ENCODE measurements around the gene HESX1. TPM values are rescaled to one million over a fixed set of nuclear protein-coding genes. Genes with fewer than 3 reads are reported as not detected.

HESX1 gene
- total RNA-seq, 2 experiments from 2014 or later: 4.7 to 6.9 TPM

- Histone ChIP-seq H3K4me1 (ENCODE audit: insufficient read depth, low read length, poor library complexity, severe bottlenecking) (peaks cover 17% of the 10 kb centered on the region), H3K4me2 (ENCODE audit: low read length) (peak overlapping the region; percentile 94), H3K79me2 (ENCODE audit: insufficient read depth, low read depth, low read length) (no peaks in the 10 kb centered on the region), H4K20me1 (ENCODE audit: insufficient read depth, low read length) (no peaks in the 10 kb centered on the region), H3K9me2 (ENCODE audit: insufficient read depth, low read length) (no peaks in the 10 kb centered on the region), H2AFZ (ENCODE audit: low read length) (peak overlapping the region; percentile 50; the same call in 1 of the 2 replicates), H3K4me3 (ENCODE audit: low read depth, low read length, poor library complexity, severe bottlenecking) (peak overlapping the region; percentile 74), H3K36me3 (ENCODE audit: insufficient read depth, low read length) (no peaks in the 10 kb centered on the region), H3K9me3 (ENCODE audit: low read length) (no peaks in the 10 kb centered on the region), H3K27ac (ENCODE audit: low read depth, low read length, poor library complexity, severe bottlenecking) (no peak overlapping the region)
- ChIA-PET CTCF (ENCODE audit: unreplicated experiment) (no interaction called here), POLR2A (no interaction called here)
- no peak for DNase-seq (ENCODE audit: low spot score)
- no TSS peak for BruUV-seq (replicated peaks)
- TF ChIP-seq EZH2phosphoT487 (IDR thresholded peaks at IDR 0.05; ENCODE audit: borderline replicate concordance, low read depth, low read length) (no peak), CTCF (conservative IDR thresholded peaks at IDR 0.05; ENCODE audit: low read length) (no peak)
- intact Hi-C loops (cut with micrococcal nuclease; ENCODE audit: unreplicated experiment): no loop called here
Observed at GRCh38 chr3:57164217-57164656, 35.5 kb downstream of the HESX1 start.

DNA sequence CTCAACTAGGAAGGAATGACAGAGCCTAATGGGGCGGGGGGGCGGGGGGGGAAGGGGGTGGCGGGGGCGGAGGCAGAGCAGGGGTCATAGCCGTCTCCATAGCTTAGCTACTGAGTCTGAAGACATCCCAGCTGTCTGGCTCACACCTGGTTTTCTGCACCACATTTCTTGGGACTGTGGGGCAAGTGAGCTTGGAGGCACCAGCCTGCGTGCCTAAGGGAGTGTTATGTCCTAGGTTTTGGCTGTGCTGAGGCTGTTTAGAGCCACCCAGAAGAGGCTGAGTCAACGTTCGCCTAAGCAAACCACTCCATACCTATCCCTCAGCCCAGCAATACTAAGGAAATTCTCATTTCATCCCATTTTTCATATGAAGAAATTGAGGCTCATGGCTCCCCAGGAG is 36.0 kb downstream of the HESX1 start:
- ChIA-PET CTCF (ENCODE audit: unreplicated experiment) (no interaction called here), POLR2A (interaction anchor here (0.6 kb wide), 1 partner anchor 33 kb away, joined by 5 read pairs; no protein-coding TSS in a partner anchor)
- no peak for DNase-seq (ENCODE audit: low spot score)
- H3K36me3 ChIP-seq (ENCODE audit: insufficient read depth, low read length): no peaks in the 10 kb centered on the region
- H3K79me2 ChIP-seq (ENCODE audit: insufficient read depth, low read depth, low read length): no peaks in the 10 kb centered on the region
- no peaks in the 10 kb centered on the region for H3K9me2 ChIP-seq (ENCODE audit: insufficient read depth, low read length)
- no peak overlapping the region for H2AFZ ChIP-seq (ENCODE audit: low read length)
- H3K9me3 ChIP-seq (ENCODE audit: low read length): no peaks in the 10 kb centered on the region
- no TSS peak for BruUV-seq (replicated peaks)
- H3K27ac ChIP-seq (ENCODE audit: low read depth, low read length, poor library complexity, severe bottlenecking): no peak overlapping the region
- TF ChIP-seq CTCF (conservative IDR thresholded peaks at IDR 0.05; ENCODE audit: low read length) (no peak), EZH2phosphoT487 (IDR thresholded peaks at IDR 0.05; ENCODE audit: borderline replicate concordance, low read depth, low read length) (no peak)
- H3K4me2 ChIP-seq (ENCODE audit: low read length): peak overlapping the region; percentile 94; the same call in 1 of the 2 replicates
- intact Hi-C loops (cut with micrococcal nuclease; ENCODE audit: unreplicated experiment): no loop called here
- H4K20me1 ChIP-seq (ENCODE audit: insufficient read depth, low read length): no peaks in the 10 kb centered on the region
- no peak overlapping the region for H3K4me3 ChIP-seq (ENCODE audit: low read depth, low read length, poor library complexity, severe bottlenecking)
- peaks cover 18% of the 10 kb centered on the region for H3K4me1 ChIP-seq (ENCODE audit: insufficient read depth, low read length, poor library complexity, severe bottlenecking)

DNA sequence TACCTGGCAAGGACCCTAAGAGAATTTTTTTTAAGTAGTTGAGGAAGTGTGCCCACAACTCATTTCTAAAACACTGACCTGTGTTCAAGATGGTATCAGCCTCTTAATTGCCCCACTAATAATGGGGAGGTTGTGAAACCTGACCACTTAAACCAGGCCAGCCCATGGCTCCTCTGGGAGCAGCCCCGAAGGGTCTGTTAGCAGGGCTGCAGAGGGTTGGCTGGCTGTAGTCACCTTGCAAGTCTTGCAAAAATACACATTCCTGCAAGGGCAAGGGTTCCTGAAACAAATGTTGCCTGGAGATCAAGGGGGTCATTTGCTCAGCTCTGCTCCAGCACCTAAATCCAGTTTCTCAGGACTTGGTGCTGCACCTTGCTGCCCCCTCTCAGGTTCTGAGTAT is 37.9 kb downstream of the HESX1 start:
- Histone ChIP-seq H4K20me1 (ENCODE audit: insufficient read depth, low read length) (no peaks in the 10 kb centered on the region), H3K4me3 (ENCODE audit: low read depth, low read length, poor library complexity, severe bottlenecking) (no peak overlapping the region), H2AFZ (ENCODE audit: low read length) (no peak overlapping the region), H3K9me3 (ENCODE audit: low read length) (no peaks in the 10 kb centered on the region), H3K9me2 (ENCODE audit: insufficient read depth, low read length) (no peaks in the 10 kb centered on the region), H3K27ac (ENCODE audit: low read depth, low read length, poor library complexity, severe bottlenecking) (no peak overlapping the region), H3K4me1 (ENCODE audit: insufficient read depth, low read length, poor library complexity, severe bottlenecking) (peaks cover 19% of the 10 kb centered on the region), H3K4me2 (ENCODE audit: low read length) (no peak overlapping the region), H3K36me3 (ENCODE audit: insufficient read depth, low read length) (no peaks in the 10 kb centered on the region), H3K79me2 (ENCODE audit: insufficient read depth, low read depth, low read length) (no peaks in the 10 kb centered on the region)
- CTCF ChIA-PET (ENCODE audit: unreplicated experiment): no interaction called here
- intact Hi-C loops (cut with micrococcal nuclease; ENCODE audit: unreplicated experiment): no loop called here
- TF ChIP-seq CTCF (conservative IDR thresholded peaks at IDR 0.05; ENCODE audit: low read length) (no peak), EZH2phosphoT487 (IDR thresholded peaks at IDR 0.05; ENCODE audit: borderline replicate concordance, low read depth, low read length) (no peak)
- no TSS peak for BruUV-seq (replicated peaks)
- DNase-seq (ENCODE audit: low spot score): no peak
- POLR2A ChIA-PET: no interaction called here

All from OCI-LY7 (cell line).